ENCODE results near the gene SAMD14.

SAMD14 gene

GRCh38 chr17:50132104-50132794 lies 2.3 kb upstream of the SAMD14 start:
- DNase-seq, result no peak

GRCh38 chr17:50130559-50131305 lies 772 bp upstream of the SAMD14 start:
- DNase-seq, result no peak

- no peak for DNase-seq
Observed at GRCh38 chr17:50129353-50129727, 620 bp downstream of the SAMD14 start.

GRCh38 chr17:50128441-50129352 lies 1.3 kb downstream of the SAMD14 start:
- no peak for DNase-seq

GRCh38 chr17:50127697-50128361 lies 2.1 kb downstream of the SAMD14 start:
- DNase-seq, result no peak

GRCh38 chr17:50125420-50125997 lies 4.5 kb downstream of the SAMD14 start:
- DNase-seq, result no peak

GRCh38 chr17:50123649-50124349 lies 6.2 kb downstream of the SAMD14 start:
- no peak for DNase-seq

- DNase-seq, result no peak
Observed at GRCh38 chr17:50122945-50123344, 7.0 kb downstream of the SAMD14 start.

GRCh38 chr17:50120475-50121253 lies 9.3 kb downstream of the SAMD14 start:
- no peak for DNase-seq

- DNase-seq, result no peak
Observed at GRCh38 chr17:50118828-50119218, 11.1 kb downstream of the SAMD14 start.

GRCh38 chr17:50118076-50118827 lies 11.7 kb downstream of the SAMD14 start:
- no peak for DNase-seq

GRCh38 chr17:50117202-50118051 lies 12.5 kb downstream of the SAMD14 start:
- DNase-seq, result peak; percentile 86

- no peak for DNase-seq
Observed at GRCh38 chr17:50115756-50116155, 14.2 kb downstream of the SAMD14 start.

- DNase-seq, result no peak
Observed at GRCh38 chr17:50114849-50115357, 15.1 kb downstream of the SAMD14 start.

- DNase-seq, result no peak
Observed at GRCh38 chr17:50114401-50114800, 15.6 kb downstream of the SAMD14 start.

- DNase-seq, result no peak
Observed at GRCh38 chr17:50113624-50114320, 16.2 kb downstream of the SAMD14 start.

- DNase-seq, result no peak
Observed at GRCh38 chr17:50112694-50113093, 17.3 kb downstream of the SAMD14 start.

All from activated effector memory CD4-positive, alpha-beta T cell treated with anti-CD3 and anti-CD28 coated beads, Interleukin-2, amount 50 U/mL, for 16 hours (primary cell).